NCI-H1436 treated with DMSO at 0.1 percent for 48 hours (cell line): Measurements from ENCODE around the gene RASL11A.
"Not testable (repeated sequence)": the region's sequence is repeated elsewhere in the genome, so short reads cannot be mapped to it uniquely, and the experiment has no call there.

Experiments used
- DNase-seq: peaks from one replicate; lab custom pipeline; 2025; lab: John Stamatoyannopoulos, UW

The RASL11A gene

DNA sequence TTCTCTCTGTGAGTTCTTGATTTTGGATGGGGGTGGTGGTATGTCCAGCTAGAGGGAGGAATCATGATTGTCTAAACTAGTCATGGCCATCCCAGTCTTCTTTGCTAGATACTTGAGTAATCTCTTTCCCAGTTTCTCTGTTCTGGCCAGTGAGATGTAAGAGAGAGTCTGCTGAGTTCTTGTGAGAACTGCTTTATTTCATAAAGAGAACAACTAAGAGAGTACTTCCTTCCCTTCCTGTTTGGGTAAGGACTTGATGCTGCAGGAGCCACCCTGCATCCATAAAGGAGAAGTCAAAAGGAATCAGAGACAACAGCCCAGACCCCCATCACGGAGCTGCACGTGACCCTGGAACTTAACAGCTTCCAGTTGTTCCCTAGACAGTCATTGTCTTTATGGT, 3.0 kb upstream of the RASL11A start:
- no peak for DNase-seq

DNA sequence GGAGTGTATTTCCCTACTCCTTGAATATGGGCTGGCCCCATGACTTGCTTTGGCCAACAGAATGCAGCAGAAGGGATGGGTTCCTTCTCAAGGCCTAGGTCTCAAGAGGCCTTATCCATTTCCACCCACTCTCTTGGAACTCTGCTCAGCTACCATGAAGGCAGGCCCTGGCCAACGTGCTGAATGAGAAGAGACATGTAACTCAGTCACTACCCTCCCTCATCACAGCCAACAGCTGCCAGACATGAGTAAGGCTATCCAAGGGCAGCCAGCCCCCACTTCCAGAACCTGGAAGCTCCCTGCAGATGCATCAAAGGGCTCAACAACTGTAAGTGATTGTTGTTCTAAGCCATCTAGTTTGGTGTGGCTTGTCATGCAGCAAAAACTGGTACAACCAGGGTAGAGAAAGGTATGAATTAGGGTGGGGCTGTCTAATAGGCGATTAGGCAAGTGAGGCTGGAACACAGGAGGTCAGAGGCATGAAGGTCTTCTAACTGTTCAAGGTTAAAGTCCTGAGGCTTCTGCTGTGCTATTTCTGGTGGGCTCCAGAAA, 1.4 kb upstream of the RASL11A start:
- DNase-seq = no peak

DNA sequence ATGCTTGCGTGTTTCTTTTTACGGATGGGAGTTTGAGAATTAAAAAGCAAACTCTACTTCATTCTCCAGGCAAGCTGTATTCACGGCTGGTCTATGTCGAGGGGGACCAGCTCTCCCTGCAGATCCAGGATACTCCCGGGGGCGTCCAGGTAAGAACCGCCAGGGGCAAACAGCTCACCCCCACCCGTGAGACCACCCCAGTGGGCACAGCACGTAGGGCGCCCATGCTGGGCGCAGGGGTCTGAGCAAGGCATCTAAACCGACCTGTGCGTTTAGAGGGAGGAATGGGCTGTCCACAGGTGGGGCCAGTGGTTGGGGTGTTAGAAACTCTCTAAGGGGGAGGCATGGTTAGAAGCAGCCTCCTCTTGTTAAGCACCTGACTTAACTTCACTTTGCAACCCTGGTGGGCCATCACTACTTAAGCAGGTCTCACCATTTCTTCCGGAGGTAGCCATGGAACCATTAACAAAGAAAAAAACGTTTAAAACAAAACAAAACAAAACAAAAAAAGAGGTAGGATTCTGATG, 1.0 kb downstream of the RASL11A start:
- DNase-seq = no peak

DNA sequence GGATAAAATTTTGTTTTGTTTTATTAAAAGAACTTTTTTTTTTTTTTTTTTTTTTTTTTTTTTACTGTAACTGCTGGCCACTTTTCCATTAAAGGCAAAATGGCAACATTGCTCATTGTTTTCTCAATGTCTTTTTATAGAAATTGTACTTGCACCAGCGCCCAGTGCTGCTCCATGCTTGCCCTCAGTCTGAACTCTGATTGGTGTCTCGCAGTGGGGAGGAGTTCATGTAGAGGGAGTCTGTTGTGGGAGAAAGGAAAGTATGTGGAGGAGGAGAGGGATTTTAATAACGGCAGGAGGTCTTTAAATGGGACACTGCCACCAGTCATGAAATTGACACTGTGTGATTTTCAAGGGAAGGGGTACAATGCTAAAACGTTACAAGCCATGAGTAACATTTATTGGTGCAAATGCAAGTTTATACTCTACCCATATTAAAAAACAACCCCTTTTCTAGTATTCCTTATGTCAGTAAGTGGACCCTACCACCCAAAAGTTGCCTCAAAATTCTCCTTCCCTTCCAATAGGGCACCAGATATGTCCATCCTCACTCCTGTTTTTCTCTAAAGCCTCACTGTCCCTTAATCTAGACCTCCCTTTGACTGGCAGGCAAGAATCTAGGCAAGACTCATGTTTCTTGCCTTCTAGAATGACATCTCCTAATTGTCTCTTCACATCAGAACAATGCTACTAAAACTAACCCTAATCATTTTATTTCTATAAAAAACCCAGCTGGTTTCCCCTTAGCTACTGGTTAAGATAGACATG, 3.2 kb downstream of the RASL11A start:
- DNase-seq = no peak

DNA sequence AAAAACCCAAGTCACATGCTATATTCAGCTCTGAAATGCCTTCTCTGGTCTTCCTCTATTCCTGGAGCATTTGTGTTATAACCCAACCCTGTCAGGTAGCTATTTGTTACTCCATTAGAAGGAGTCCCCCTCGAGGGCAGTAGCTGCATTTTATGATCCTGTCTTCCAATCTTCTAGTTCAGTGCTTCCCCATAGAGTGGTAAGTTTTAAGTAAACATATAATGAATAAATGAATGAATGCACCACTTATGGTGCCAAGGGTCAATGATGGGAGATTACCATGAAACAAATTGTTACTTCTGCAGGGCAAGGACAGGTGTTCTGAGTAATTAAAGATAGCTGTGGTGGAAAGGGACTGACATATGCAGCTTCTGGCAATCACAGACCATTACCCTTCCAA, 4.0 kb downstream of the RASL11A start:
- DNase-seq = no peak

DNA sequence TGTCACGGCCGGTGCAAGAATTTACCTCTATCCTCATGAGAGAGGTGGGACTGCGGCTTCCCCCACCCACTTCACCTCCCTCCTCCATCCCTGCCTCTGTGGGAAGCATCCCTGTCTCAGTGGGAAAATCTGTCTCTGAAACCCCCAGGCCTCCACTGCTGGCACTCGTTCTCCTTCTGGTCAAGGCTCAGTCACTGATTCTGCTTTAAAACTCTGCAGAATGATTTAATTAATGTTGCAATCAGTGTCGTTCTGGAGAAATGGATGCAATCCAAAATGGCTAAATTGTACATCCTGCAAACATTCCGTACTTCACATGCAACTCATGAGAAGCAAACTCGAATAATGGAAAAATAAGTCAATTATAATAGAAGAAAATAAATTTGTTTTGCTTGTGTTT, 5.6 kb downstream of the RASL11A start:
- no peak for DNase-seq

DNA sequence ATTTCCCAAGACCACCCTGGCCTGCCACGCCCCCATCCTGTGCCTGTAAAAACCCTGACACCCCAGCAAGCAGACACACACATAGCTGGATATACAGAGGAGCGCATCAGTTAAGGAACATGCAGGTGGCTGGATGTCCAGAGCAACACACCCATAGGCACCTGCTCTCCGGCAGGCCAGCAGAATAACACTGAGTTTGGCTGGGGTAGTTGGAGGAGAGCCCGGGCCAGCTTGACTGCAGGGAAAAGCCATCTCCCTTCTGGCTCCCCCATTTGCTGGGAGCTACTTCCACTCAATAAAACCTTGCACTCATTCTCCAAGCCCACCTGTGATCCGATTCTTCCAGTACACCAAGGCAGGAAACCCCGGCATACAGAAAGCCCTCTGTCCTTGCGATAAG, 8.9 kb downstream of the RASL11A start:
- no peak for DNase-seq

DNA sequence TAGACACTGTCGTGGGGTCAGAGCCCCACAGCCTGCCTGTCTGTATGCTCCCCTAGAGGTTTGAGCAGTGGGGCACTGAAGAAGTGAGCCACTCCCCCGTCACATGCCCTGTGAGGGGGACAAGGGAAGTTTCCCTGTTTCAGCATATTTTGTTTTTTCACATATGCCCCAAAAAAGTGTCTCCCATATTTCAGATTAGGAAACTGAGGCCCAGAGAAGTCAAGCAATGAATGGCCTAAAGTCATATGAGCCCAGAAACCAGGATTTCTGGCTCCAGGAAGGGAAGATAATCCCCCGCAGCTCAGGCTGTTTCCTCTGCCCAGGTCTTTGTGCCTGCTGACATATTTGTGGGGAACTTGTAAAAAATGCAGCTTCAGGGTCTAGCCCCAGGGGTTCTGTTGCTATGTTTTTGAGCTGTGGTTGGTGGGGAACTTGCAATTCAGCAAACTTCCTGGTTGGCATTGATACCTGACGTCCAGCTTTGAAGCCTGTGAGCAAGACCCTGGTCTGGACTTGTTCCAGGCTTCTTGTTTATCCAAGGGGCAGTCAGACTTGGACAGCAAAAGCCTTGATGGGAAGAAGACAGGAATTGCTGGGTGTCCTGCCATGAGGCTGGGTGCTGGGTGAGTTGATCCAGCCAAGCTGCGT, 9.5 kb downstream of the RASL11A start:
- DNase-seq = no peak

DNA sequence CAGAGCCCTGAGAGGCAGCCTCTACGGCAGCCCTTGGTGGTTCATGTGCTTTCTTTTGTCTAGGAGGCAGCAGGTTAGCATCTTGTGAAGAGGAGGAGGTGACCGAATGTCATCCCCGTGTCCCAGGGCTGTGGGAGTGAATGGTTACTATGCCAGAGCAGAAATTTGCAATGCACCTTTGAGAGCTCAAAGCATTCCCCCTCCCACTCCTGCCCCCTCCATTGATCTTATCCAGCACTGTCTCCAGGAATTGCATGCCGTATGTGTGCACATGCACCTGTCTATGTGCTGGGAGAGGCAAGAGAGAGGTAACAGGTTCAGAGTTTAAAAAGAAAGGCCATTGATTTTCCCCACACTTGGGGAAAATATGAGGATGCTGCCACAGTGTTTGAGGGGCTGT, 10.2 kb downstream of the RASL11A start:
- no peak for DNase-seq

DNA sequence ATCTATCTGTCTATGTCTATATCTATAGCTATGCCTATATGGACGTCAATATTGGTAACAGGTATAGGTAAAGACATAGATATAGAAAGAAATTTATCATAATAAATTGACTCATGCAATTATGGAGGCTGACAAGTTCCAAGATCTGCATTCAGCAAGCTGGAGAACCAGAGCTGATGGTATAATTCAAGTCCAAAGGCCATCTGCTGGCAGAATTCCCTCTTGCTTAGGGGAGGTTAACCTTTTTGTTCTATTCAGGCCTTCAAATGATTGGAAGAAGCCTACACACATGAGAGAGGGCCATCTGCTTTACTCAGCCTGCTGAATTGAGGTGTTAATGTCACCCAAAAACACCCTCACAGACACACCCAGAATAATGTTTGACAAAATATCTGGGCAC, 10.8 kb downstream of the RASL11A start:
- DNase-seq = no peak

DNA sequence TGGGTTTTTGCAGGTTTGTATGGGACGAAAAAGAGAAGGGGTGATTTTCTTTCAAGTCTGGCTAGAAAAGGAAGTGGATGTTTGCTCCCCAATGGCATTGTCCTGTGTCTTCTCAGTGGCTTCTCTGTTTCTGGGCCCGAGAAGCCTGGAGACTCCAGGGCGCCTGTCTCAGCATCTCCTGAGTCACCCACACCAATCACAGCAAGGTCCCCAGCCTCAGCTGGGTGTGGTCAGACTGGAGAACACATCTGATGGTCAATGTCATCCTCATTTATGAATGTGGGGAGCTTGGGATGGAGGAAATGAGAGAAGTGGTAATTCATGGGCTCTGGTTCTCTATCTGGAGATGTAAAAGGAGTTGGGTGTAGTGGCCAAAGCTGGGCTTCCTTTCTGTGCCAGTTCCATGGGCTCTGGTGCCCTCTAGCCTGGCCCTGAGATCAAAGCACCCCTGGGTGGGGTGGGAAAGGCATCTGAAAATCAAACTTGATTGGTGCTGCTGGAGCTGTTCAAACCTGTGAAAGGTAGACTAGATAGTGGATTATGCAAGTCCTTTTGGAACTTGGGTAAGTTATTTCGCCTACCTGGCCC, 13.4 kb downstream of the RASL11A start:
- DNase-seq = no peak

DNA sequence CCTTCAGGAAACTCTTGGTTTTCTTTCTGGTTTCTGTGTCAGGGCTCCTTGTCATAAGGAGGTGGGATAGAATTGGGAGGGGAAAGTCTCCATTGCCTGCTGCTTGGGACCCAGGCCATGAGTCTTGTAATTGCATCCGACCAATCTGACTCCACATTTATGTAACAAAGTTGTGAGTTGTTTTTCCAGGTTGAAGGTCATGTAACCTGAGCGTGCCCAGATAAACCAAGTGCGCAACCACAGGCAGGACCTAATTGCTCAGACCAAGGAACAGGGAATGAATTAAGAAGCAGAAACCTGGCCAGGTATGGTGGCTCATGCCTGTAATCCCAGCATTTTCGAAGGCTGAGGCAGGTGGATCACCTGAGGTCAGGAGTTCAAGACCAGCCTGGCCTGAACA, 17.8 kb downstream of the RASL11A start:
- no peak for DNase-seq

DNA sequence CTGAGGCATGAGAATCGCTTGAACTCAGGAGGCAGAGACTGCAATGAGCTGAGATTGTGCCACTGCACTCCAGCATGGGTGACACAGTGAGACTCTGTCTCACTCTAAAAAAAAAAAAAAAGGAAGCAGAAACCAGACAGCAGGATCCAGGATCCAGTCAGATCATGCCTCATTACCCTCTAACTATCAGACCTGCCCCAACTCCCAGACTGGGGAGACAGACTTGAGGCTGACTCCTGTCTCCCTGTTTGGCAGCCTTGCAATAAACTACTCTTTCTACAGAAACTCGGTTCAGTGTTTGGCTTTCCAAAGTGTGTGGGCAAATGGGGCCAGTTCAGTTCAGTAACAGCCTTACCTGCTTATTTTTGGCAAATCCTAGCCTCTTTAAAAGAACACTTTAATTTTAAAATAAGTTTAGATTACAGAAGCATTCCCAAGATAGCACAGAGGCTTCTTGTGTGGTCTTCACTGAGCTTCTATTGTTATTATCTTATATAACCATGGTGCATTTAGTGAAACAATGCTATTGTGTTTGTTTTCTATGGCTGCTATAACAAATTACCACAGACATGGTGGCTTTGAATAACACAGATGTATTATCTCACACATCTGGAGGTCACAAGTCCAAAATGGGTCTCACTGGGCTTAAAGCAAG, 18.5 kb downstream of the RASL11A start:
- no peak for DNase-seq

DNA sequence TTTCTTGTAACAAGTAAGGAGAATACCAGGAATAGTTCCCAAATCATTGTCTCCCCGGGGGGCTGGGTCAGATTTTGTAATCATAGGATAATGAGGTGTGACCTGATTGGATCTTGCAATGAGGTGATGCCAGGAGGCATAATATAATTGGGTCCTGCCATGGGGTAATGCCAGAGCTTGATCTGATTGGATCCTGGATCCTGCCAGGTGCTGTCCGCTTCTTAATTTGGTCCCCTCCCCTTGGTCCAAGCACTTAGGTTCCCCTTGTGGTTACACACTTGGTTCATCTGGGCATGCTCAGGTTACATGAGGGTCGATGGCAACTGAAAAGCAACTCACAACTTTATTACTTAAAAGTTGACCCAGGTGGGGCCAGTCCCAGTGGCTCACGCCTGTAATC, 20.1 kb downstream of the RASL11A start:
- DNase-seq = no peak

DNA sequence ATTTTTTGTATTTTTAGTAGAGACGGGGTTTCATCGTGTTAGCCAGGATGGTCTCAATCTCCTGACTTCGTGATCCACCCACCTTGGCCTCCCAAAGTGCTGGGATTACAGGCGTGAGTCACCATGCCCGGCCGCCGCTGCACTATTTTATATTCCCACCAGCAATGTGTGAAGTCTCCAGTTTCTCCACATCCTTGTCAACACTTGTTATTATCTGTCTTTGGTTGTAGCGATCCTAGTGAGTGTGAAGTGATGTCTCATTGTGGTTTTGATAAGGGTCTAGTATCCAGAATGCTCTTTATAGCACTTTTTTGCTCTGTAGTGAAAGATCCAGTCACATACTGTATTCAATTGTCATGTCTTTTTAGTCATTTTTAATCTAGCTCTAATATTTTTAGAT, 21.3 kb downstream of the RASL11A start:
- not testable (repeated sequence) for DNase-seq

DNA sequence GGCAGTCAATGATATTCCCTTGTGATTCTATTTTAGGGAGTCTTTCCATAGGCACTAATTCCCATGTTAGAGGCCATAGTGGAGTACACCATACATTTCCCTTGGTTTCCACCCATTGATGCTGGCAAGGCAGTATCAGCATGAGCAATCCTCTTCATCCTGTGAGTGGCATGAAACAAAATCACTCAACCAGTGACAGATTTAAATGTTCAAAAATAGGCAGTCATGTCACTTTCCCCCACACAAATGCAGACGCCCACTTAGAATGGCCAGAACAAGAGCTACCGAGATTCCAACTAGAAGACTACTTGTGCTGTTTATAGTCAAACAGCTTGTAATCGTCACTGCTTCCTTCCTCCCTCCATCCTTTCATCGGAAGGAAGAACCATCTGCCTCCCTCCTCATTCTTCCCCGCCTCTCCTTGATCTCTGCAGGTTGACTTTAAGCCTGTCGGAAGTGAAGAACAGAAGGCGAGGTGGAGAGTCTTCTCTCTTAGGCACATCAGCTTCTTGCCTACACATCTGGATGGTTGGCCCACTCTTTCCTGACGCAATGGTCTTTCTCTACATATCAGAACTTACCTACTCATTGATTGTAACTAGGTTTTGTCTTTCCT, 22.6 kb downstream of the RASL11A start:
- no peak for DNase-seq

DNA sequence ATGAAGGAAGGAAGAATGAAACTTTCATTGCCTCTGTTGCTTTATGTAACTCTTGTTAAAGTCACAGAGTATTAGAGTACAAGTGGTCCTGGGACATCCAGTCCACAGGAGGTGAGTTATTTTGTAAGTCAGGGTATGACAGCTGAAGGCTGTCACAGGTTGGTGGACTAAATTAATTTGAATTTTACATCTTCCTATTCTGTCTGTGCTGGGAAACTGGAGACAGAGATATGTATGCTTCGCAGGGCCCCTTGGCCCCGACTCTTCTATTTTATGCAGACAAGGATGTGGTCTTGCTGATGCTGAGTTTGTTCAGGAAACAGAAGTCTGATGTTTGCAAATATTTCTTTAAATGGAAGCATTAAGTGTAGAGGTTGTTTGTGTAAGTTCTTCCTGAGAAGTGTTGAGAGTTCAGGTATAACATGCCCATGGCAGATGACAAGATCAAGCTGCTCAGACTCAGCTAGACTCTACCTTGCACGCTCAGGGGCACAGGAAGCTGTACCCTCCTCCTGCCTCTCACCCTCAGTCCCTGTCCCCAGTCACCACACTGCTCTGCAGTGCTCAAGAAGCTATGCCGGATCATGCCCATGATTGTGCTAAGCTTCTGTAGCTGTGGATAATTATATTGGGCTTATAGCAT, 23.4 kb downstream of the RASL11A start:
- DNase-seq = no peak

DNA sequence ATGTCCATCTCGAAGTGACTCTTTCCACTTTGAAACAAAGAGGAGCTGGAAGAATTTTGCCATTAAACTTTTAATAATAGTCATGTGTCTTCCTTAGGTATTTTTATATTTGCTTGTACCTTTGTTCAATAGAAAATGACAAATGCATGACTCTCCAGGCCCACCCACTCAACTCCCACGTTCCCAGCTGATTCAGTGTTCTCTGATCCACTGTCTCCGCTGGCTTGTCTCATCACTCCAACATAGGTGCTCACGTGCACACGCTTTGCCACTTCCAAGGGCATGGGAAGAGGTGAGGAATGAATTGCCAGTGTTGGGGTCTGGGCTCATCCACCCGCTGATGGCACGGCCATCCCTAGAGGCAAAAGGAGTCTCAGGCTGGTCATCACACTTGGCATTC, 24.5 kb downstream of the RASL11A start:
- no peak for DNase-seq

DNA sequence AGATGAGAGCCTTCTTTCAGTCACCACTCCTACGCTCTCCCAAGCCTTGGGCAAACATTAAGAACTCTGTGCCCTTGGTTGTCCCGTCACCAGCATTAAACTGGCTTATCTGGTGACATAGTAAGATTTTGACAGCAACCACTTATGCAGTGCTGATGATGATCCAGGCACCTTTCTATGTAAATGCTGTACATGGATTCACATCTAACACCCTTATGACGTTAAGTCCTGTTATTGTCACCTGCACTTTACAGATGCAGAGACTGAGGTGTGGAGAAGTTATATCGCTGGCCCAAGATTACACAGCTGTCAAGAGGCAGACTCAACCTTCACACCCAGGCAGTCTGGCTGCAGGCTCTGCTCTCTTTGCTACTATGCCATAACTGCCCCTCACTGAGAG, 25.0 kb downstream of the RASL11A start:
- DNase-seq = no peak

DNA sequence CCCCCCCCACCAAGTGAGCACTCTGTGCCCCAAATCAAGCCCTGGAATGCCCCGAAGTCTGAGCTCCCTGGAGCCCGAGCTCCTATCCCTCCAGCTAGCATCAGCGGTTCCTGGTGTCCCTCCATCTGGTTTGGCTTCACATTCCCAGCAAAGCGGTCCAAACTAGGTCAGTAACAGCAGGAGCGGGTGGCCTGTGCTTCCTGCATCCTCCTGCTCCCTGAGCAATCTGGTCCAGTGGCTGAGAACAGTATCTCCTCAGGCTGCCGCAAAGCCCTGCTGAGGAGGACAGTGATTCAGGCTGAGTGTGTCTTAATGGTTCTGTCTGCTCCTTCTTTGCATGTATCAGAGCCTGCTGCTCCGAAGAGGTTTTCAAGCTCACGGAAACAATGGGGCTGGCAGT, 25.9 kb downstream of the RASL11A start:
- DNase-seq = no peak

DNA sequence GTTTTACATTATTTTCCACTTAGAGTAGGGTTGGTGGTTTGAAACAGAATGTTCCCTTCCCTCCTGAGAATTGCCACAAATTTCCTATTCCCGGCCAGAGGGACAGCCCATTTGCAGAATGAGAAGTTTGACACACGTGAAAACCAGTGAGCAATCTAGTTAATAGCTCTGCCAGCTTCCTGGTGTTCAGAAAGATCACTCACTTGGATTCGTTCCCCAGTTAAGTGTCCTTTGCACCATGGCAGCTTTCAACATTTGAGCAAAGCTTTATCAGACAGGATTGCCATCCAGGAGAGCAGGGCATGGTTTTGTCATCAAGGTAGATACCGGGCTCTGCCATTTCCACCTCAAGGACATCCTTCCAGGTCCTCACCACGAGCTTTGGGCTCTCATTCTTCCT, 28.2 kb downstream of the RASL11A start:
- no peak for DNase-seq

DNA sequence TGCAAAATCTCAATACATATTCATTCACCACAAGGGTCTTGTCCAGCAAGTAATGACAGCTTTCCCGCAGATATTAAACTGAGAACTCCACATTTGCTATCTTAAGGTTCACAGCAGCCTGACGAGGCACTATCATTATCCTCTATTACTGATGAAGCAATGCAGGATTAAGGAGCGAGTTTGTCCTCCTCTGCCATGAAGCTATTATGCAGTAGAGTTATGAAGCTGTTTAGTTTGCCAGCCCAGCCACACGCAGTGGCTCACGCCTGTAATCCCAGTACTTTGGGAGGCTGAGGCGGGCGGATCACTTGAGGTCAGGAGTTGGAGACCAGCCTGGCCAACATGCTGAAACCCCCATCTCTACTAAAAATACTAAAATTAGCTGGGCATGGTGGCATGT, 29.8 kb downstream of the RASL11A start:
- not testable (repeated sequence) for DNase-seq
